HG02588 (cell line): ENCODE measurements around the gene PLAAT4.
"Not testable (repeated sequence)": the region's sequence is repeated elsewhere in the genome, so short reads cannot be mapped to it uniquely, and the experiment has no call there.

Experiments
- ATAC-seq: cut with Tn5 transposase; IDR thresholded peaks from one replicate; pipeline ENCODE4 v1.9.1; 2021; ENCODE audit warnings: mild to moderate bottlenecking, moderate library complexity; ENCODE audit not compliant: unreplicated experiment

PLAAT4 gene

DNA sequence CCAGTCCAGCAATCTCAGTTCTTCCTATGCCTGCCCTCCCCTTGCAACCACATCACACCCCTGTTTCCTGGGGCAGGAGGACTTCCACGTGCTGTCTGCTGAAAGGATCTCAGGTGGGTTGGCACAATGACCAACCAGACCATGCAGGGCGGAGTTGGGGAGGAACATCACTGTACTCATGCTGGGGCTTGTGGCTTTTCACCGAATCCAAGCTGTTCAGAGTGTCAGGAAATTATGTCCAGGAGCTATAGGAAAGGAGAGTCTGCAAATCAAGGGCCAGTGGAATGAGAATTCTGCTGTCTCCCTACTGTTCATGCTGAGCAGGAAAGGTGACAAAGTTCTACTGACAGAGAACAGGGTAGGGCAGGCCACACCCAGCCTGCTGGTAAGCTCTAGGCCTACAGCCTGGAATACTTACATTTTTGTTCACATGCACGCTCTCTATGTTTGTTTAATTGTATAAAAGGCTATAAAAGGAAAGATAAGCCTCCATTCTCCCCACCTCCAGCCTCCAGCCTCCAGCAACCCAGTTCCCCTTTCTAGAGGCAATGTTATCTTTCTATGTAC, 28.3 kb downstream of the PLAAT4 start:
- no peak for ATAC-seq

DNA sequence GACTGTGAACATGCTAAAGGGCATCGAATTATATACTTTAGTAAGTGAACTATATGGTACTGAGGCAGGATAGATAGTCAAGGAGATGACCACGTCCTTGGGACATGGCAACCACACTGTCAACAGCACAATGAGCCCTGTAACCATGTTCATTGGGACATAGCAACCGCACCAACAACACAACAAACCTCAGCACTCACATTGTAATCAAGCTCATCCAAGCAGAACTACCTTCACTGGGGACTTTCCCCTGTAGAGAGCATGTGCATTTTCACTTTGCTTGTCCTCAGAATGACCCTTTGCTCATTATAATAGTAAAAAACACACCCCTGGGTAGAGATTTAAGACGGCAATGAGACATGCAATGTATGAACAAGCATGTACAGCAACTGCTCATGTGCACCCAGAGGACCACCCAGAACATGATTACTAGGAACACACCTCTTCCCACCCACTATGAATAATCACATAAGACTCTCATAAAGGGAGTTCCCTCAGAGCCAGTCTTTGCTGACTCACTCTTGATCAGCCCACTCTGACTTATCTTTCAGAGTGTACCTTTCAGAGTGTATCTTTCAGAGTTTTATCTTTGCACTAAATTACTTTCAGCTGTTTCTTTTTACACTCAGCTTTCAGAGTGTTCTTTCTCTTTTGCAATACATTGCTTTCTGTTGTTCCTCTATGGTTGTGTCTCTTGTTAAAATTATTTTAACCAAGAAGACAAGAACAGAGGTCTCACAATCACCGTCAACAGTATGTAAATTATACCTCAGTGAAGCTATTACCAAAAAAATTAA, 30.6 kb downstream of the PLAAT4 start:
- peak; percentile 78 for ATAC-seq

DNA sequence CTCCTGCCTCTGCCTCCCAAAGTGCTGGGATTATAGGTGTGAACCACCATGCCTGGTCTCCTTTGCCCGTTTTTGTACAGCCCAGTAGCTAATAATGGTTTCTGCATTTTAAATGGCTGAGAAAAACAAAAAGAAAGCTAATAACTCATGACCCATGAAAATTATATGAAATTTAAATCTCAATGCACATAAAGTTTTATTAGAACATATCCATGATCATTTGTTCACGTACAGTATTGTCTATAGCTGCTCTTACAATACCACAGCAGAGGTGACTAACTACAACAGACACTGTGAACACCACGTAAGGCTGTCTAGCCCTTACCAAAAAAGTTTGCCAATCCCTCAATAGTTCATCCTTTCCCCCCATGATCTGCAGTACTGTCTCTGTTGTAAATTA, 33.0 kb downstream of the PLAAT4 start:
- ATAC-seq, result no peak

DNA sequence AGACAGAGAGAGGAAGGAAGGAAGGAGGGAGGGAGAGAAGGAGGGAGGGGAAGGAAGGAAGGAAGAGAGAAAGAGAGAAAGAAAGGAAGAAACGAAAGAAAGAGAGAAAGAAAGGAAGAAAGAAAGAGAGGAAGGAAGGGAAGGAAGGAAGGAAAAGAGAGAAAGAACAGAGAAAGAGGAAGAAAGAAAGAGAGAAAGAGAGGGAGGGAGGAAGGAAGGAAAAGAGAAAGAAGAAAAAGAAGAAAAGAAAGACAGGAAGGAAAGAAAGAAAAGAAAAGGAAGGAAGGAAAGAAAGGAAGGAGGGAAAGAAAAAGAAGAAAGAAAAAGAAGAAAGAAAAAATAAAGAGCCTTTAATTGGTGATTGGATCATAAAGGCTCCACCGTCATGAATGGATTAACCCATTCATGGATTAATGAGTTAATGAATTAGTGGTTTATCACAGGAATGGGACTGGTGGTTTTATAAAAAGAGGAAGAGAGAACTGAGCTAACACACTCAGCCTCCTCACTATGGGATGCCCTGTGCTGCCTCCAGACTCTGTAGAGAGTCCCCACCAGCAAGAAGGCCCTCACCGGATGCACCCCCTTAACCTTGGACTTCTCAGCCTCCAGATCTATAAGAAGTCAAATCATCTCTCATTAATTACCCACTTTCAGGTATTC, 35.5 kb downstream of the PLAAT4 start:
- ATAC-seq, result no peak

DNA sequence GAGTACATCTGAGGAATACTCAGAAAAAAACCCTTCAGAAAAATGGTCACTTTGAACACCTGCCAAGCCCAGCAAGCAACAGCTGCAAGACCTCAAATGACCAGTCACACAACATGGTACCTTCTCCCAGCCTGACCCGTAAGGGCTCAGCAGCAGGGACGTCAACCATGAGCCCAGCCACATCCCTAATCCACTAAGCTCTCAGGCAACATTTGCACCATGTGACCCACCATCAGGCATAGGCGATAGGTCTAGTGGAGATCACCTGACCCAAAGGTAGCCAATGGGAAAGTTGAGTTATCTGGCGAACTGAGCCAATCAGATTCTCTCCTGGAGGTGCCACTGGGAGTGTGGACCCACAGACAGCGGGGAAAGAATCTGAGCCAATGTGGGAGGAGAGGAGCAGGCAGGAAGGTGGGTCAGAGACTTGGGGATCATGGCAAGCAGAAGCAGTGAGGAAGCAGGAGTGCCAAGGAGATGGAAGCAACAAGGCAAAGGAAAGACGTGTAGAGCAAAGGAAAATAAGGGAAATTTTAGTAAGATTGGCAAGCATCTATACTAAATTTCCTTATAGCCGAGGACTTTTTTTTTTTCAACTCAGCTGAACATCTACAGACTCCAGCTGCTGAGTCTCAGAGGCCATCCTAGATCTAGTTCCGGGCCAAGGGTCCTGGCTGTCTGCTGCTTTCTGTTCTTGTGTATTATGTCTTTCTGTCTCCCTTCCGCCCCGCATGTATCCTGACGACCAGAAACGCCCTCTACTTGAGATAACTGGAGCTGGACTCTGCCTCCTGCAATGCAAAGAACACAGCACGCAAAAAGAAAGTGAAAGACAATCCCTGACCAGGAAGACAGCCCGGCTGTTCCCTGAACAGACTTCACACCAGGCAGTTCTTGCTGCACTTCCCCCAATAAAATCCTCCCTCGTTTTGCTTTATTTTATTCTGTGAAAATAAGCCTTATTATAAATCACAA, 37.6 kb downstream of the PLAAT4 start:
- no peak for ATAC-seq

DNA sequence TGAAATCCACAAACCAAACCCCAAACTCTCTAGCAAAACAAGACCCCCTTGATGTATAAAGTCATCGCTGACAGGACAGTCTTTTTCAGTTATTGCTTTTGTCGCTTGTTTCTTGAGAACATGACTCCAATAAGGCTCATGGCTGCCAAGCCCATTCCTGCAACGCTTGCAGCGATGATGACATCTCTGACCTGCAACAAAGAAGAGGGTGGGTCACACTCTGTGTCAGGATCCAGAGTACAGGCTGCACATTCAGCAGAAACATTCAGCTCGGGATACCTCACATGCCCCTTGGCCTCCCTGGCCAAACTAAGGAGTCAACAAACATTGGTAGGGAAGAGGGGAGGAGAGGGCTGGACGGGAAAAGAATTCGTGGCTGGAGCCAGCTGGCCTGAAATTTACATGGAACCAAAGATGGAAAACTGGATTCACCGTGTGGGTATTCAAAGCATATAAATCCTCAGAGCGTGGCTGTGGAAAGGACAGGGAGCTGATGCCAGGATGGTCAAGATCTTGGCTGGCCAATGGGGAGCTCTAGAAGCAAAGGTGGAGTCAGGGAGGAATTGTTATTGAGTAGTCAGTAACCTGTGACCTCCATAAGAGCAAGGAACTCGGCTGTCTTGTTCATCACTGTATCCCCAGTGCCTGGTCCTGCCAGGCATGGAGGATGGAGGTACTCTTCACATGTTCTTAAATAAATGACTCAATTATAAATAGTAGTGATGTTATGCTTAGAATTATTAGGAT, 38.4 kb downstream of the PLAAT4 start:
- ATAC-seq, result no peak

DNA sequence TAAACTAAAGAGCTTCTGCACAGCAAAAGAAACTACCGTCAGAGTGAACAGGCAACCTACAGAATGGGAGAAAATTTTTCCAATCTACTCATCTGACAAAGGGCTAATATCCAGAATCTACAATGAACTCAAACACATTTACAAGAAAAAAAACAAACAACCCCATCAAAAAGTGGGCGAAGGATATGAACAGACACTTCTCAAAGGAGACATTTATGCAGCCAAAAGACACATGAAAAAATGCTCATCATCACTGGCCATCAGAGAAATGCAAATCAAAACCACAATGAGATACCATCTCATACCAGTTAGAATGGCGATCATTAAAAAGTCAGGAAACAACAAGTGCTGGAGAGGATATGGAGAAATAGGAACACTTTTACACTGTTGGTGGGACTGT, 42.3 kb downstream of the PLAAT4 start:
- not testable (repeated sequence) for ATAC-seq

DNA sequence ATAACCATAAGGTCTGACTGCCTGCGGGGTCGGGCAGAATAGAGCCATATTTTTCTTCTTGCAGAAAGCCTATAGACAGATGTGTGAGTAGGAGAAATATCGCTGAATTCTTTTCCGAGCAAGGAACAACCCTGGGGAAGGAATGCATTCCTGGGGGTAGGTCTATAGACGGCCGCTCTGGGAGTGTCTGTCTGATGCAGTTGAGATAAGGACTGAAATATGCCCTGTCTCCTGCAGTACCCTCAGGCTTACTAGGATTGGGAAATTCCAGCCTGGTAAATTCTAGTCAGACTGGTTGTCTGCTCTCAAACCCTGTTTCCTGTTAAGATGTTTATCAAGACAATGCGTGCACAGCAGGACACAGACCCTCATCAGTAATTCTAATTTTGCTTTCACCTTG, 44.6 kb downstream of the PLAAT4 start:
- not testable (repeated sequence) for ATAC-seq

DNA sequence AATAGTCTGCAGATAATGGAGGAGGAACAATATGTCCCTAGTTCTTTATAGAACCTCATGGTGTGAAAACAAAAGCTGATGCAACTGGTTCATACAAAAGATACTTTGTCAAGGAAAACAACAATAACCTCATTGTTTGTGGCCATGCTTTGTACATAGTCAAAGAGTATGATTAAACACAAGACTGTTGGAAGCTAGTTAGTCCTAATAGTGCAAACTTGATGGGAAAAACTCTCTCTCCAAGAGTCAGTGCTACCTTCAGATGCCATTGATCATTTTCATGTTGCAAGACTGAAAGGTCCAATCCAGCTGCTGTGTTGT, 46.7 kb downstream of the PLAAT4 start:
- no peak for ATAC-seq

DNA sequence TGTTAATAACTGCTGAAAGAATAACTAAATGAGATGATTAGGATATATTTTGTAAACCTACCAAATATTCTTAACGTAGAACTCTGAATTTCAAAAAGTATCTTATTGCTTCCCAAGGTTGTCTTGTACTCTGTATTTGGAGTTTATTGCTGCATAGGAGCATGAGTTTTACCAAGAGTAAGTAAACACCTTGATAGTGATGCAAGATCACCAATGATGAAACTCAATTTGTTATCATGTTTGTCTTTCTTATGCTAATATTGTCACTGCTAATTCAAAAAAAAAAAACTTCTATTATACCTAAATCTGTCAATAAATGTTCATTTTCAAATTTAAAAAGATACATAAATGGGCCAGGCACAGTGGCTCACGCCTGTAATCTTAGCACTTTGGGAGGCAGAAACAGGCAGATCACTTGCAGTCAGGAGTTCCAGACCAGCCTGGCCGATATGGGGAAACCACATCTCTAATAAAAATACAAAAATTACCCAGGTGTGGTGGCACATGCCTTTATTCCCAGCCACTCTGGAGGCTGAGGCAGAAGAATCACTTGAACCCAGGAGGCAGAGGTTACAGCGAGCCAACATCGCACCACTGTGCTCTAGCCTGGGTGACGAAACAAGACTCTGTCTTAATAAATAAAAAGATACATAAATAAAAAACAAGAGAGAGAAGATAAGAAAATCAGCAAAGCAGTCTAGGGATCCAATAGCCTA, 50.0 kb downstream of the PLAAT4 start:
- no peak for ATAC-seq

DNA sequence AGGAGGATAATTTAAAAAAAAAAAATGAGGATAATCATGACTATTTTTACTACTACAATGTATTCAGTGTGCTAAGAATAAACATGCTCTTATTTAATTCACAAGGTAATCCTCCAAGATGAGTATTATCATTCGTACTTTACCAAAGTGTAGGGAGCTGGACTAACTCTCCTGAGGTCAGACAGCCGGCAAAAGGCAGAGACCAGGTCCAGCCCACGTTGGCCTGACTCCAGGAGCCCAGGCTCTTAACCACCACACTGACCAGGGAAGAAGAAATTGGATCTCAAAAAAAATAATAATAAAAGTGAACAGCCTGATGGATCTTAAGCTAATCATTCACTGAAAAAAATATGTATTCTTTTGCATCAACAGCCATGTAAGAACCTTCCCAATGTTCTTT, 52.4 kb downstream of the PLAAT4 start:
- ATAC-seq, result no peak

DNA sequence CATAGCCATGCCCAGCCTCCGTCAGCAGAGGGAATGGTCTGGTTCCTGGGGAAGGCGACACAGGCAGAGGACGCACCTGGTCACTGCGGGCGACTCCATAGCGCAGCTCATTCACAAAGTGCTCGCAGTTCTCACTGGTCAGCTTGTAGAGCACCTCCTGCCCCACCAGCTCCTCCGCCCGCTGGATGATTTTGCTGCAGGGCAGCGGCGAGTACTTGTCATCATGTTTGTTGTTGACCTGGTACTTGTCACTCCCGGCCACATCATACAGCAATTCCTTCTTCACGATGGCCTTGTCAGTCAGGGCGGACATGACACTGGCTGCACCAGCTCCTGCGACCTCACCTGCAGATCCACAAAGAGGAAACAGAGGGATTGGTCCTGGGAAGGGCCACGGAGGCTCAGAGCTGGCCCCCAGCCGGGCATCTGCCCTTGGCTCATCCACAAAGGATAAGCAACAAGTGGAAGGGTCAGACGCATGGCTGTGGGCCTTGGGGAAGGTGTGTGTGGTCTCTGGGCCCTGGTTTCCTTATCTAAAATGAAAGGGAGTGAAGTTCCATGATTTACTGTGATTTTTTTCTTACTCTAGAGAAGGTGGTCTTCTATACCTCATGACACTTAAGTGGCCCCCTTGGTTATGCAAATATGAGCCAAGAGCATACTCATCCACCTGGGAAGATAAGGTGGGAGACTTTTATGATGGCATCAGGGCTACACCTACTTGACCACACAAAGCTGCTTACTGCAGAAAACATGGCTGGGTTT, 53.6 kb downstream of the PLAAT4 start:
- no peak for ATAC-seq

DNA sequence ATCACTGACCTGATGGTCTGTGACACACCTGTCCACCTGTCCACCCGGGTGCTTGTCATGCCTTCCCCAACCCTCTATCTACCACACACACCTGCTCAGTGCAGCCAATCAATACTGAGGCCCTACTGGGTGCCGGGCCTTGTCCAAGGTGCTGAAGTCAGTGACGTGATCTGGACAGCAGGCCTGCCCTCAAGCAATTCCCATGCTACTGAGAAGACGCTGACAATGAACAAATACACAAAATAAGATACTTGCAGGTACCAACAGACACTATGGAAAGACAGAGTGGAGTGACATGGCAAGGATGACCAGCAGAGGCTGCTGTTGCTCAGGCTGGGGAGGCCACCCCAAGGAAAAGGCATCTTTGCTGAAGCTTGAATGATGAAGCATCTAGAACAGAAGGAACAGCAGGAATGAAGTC, 56.4 kb downstream of the PLAAT4 start:
- no peak for ATAC-seq

DNA sequence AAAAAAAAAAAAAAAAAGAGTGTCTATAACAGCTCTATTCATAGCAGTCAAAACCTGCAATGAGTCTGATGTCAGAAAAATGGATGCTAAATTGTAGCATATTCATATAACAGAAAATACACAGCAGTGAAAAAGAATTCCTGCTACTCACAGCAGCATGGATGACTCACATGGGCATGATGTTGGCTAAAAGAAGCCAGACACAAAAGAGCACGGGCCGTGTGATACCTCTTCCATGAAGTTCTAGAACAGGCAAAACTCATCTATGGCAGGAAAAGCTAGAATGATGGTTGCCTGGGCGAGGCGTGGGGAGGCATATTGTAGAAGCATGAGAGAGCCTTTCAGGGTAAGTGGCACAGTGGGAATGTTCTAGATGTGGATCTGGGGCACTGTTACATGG, 58.7 kb downstream of the PLAAT4 start:
- ATAC-seq, result no peak
